H9 (cell line): ENCODE measurements around the gene MARK2. TPM values are rescaled to one million over a fixed set of nuclear protein-coding genes. Genes with fewer than 3 reads are reported as not detected.
A peak's percentile ranks its signal among the peaks of the same experiment; 100 is the strongest.

Experiments
- DNase-seq: peaks from one replicate; pipeline ENCODE4 v3.0.0-alpha.2; 2017
- H2AFZ ChIP-seq: one replicate; pipeline ENCODE4 v1.6.1; 2013; ENCODE audit warnings: mild to moderate bottlenecking, low read length, control low read depth, moderate library complexity
- H2AK5ac ChIP-seq: 2 replicates; pipeline ENCODE4 v1.6.1; 2013; ENCODE audit warnings: low read length, control low read depth, mixed read lengths; ENCODE audit not compliant: insufficient read length
- H2BK120ac ChIP-seq: one replicate; pipeline ENCODE4 v1.6.1; 2013; ENCODE audit warnings: low read depth, mild to moderate bottlenecking, low read length, control low read depth, inconsistent platforms; ENCODE audit not compliant: poor library complexity, severe bottlenecking
- H2BK12ac ChIP-seq: 2 replicates; pipeline ENCODE4 v1.6.1; 2013; ENCODE audit warnings: low read length, control low read depth, mixed read lengths, low read depth; ENCODE audit not compliant: insufficient read length
- H2BK15ac ChIP-seq: 2 replicates; pipeline ENCODE4 v1.6.1; 2013; ENCODE audit warnings: low read depth, low read length, control low read depth
- H2BK20ac ChIP-seq: one replicate; pipeline ENCODE4 v1.6.1; 2013; ENCODE audit warnings: low read depth, mild to moderate bottlenecking, low read length, control low read depth, inconsistent platforms; ENCODE audit not compliant: poor library complexity, severe bottlenecking
- H2BK5ac ChIP-seq: 2 replicates; pipeline ENCODE4 v1.6.1; 2013; ENCODE audit warnings: low read length, control low read depth, mixed read lengths; ENCODE audit not compliant: insufficient read length
- H3K14ac ChIP-seq: 2 replicates; pipeline ENCODE4 v1.6.1; 2013; ENCODE audit warnings: low read length, control low read depth; ENCODE audit not compliant: insufficient read depth
- H3K18ac ChIP-seq: 2 replicates; pipeline ENCODE4 v1.6.1; 2013; ENCODE audit warnings: low read depth, mild to moderate bottlenecking, mixed read lengths, low read length, control low read depth; ENCODE audit not compliant: insufficient read length
- H3K23ac ChIP-seq: 2 replicates; pipeline ENCODE4 v1.6.1; 2013; ENCODE audit warnings: low read length, control low read depth, mixed read lengths, low read depth; ENCODE audit not compliant: insufficient read length
- H3K23me2 ChIP-seq: 2 replicates; pipeline ENCODE4 v1.6.1; 2013; ENCODE audit warnings: low read depth, mild to moderate bottlenecking, mixed read lengths, low read length, control low read depth; ENCODE audit not compliant: insufficient read length, poor library complexity, severe bottlenecking
- H3K27ac ChIP-seq: 2 replicates; pipeline ENCODE4 v1.5.1; 2013; ENCODE audit warnings: low read length, control low read depth, mixed read lengths, low read depth; ENCODE audit not compliant: insufficient read length
- H3K27me3 ChIP-seq: 2 replicates; pipeline ENCODE4 v1.6.1; 2013; ENCODE audit warnings: low read length, control low read depth, inconsistent platforms; ENCODE audit not compliant: insufficient read depth
- H3K4ac ChIP-seq: 2 replicates; pipeline ENCODE4 v1.6.1; 2013; ENCODE audit warnings: low read depth, mild to moderate bottlenecking, control low read depth, inconsistent platforms, low read length, moderate library complexity
- H3K4me1 ChIP-seq: 2 replicates; pipeline ENCODE4 v1.6.1; 2013; ENCODE audit warnings: low read length, control low read depth, inconsistent platforms; ENCODE audit not compliant: insufficient read depth
- H3K4me2 ChIP-seq: 2 replicates; pipeline ENCODE4 v1.6.1; 2013; ENCODE audit warnings: low read length, control low read depth, mixed read lengths; ENCODE audit not compliant: insufficient read length, insufficient read depth
- H3K56ac ChIP-seq: 2 replicates; pipeline ENCODE4 v1.6.1; 2013; ENCODE audit warnings: low read depth, mild to moderate bottlenecking, mixed read lengths, low read length, control low read depth; ENCODE audit not compliant: insufficient read length
- H3K79me1 ChIP-seq: 2 replicates; pipeline ENCODE4 v1.6.1; 2013; ENCODE audit warnings: low read depth, mild to moderate bottlenecking, moderate library complexity, low read length, control low read depth, inconsistent platforms; ENCODE audit not compliant: insufficient read depth, poor library complexity, severe bottlenecking
- H3K79me2 ChIP-seq: 2 replicates; pipeline ENCODE4 v1.6.1; 2013; ENCODE audit warnings: low read length, control low read depth, inconsistent platforms; ENCODE audit not compliant: insufficient read depth
- H3K9ac ChIP-seq: 2 replicates; pipeline ENCODE4 v1.6.1; 2013; ENCODE audit warnings: low read length, control low read depth, mixed read lengths; ENCODE audit not compliant: insufficient read length; ENCODE audit errors: extremely low read depth
- H3K9me3 ChIP-seq: one replicate; pipeline ENCODE4 v1.6.1; 2013; ENCODE audit warnings: low read depth, low read length, inconsistent platforms; ENCODE audit not compliant: control insufficient read depth
- H3T11ph ChIP-seq: one replicate; pipeline ENCODE4 v1.6.1; 2013; ENCODE audit warnings: mild to moderate bottlenecking, low read length, control low read depth, inconsistent platforms
- H4K20me1 ChIP-seq: one replicate; pipeline ENCODE4 v1.6.1; 2013; ENCODE audit not compliant: control insufficient read depth, insufficient read length, insufficient read depth
- H4K5ac ChIP-seq: 2 replicates; pipeline ENCODE4 v1.6.1; 2013; ENCODE audit warnings: low read depth, mild to moderate bottlenecking, mixed read lengths, low read length, control low read depth; ENCODE audit not compliant: insufficient read length
- H4K8ac ChIP-seq: replicated peaks from 2 replicates; pipeline ENCODE4 v1.6.1; 2013; ENCODE audit warnings: low read length, control low read depth, mixed read lengths, low read depth; ENCODE audit not compliant: insufficient read length
- H4K91ac ChIP-seq: 2 replicates; pipeline ENCODE4 v1.6.1; 2013; ENCODE audit warnings: low read depth, mild to moderate bottlenecking, moderate library complexity, mixed read lengths, low read length, control low read depth; ENCODE audit not compliant: insufficient read length
- H3K27ac Mint-ChIP-seq, 3 experiments: 2 replicates in 2 of 3; 3 replicates in 1 of 3; pipeline ENCODE4 v1.8.0; 2020 to 2021; ENCODE audit warnings: mixed read lengths in 3 of 3, mild to moderate bottlenecking in 1 of 3, moderate library complexity in 1 of 3
- H3K27me3 Mint-ChIP-seq: 2 replicates; pipeline ENCODE4 v1.8.0; 2021; ENCODE audit warnings: low read depth, mild to moderate bottlenecking, moderate library complexity, mixed read lengths
- H3K36me3 Mint-ChIP-seq, 3 experiments: 2 replicates in 2 of 3; 3 replicates in 1 of 3; pipeline ENCODE4 v1.8.0; 2020 to 2021; ENCODE audit warnings: low read depth in 3 of 3, mixed read lengths in 3 of 3; ENCODE audit not compliant: insufficient read depth in 1 of 3
- H3K4me1 Mint-ChIP-seq, 2 experiments: 2 replicates each; pipeline ENCODE4 v1.8.0; 2020; ENCODE audit warnings: mixed read lengths in 2 of 2
- H3K4me3 Mint-ChIP-seq, 2 experiments: 2 replicates in 1 of 2; 3 replicates in 1 of 2; pipeline ENCODE4 v1.8.0; 2020 to 2021; ENCODE audit warnings: mild to moderate bottlenecking in 2 of 2, mixed read lengths in 2 of 2, moderate library complexity in 1 of 2
- H3K9me3 Mint-ChIP-seq, 2 experiments: 2 replicates in 1 of 2; 3 replicates in 1 of 2; pipeline ENCODE4 v1.8.0; 2020; ENCODE audit warnings: mild to moderate bottlenecking in 2 of 2, mixed read lengths in 2 of 2, moderate library complexity in 1 of 2
- WGBS: extraction: QIAGEN DNeasy Blood & Tissue Kit; methylation state at CpG from one replicate; pipeline ENCODE4 v1.1.7; 2013; ENCODE audit warnings: missing lambda C conversion rate, low lambda C conversion rate, mixed read lengths; ENCODE audit not compliant: insufficient read length; ENCODE audit errors: extremely low coverage; 5-methylcytosine and 5-hydroxymethylcytosine counted together
- total RNA-seq: library from RNA; stranded (reverse); gene quantifications from 2 replicates; pipeline ENCODE4 v1.2.1, GENCODE V29; 2021
- TF ChIP-seq, protein P1 (sequence below): fragments of 200-600 bp; sonication (generic); conservative IDR thresholded peaks from 3 replicates; pipeline ENCODE4 v1.8.0; 2021; ENCODE audit warnings: antibody characterized with exemption, mild to moderate bottlenecking

The MARK2 gene
- total RNA-seq, 1 experiment from 2014 or later, result 45.7 TPM

DNA sequence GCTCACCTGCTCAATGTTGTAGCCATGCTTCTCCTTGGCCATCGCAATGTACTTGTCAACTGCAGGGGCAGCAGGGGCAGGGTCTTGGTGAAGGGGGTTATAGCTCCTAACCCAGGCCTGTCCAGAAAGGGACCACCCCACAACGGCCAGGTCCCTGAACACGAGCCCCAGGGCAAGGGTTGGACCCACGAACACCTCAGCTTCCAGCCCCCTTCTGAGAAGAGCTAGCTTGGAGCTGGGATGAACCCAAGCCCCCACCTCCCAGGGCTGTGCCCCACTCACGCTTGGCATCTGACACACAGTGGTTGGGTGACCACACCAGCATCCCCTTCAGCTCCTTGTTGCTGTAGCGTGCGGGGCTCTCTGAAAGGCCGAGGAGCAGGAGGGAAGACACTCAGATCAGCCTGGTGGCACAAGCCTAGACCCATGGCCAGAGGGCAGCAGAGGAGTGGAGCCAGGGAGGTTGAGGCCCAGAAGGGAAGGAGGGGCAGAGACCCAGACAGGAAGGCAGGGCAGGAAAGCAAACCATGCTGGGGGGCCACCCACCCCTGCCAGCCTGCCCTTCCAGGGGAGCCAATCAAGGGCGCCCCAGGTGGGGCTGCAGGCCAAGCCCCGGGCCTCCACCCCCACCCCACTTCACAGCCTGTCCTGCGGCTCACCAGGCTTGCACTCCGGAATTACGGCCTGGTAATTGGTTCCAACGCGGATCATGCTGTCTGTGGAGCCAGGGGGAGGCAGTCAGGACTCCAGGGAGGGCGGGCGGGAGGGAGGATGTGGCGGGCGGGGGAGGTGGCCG, 76.2 kb downstream of the MARK2 start:
- Histone ChIP-seq H3K23ac (no peak overlapping the region), H3K4me2 (peak overlapping the region; percentile 85), H3K4me1 (no peaks in the 10 kb centered on the region), H2BK5ac (no peak overlapping the region), H2BK15ac (no peak overlapping the region), H3K9me3 (no peaks in the 10 kb centered on the region), H3K4ac (no peak overlapping the region), H4K91ac (no peak overlapping the region), H3K14ac (no peak overlapping the region; the same call in 1 of the 2 replicates), H3K27me3 (no peaks in the 10 kb centered on the region), H3K79me1 (no peaks in the 10 kb centered on the region), H3K56ac (no peak overlapping the region), H2BK12ac (no peak overlapping the region), H3T11ph (no peak overlapping the region), H2BK20ac (no peak overlapping the region), H3K23me2 (peaks cover 32% of the 10 kb centered on the region), H4K20me1 (no peaks in the 10 kb centered on the region), H3K9ac (no peak overlapping the region), H2BK120ac (no peak overlapping the region), H3K18ac (no peak overlapping the region), H3K27ac (no peak overlapping the region), H4K8ac (no peak overlapping the region), H2AFZ (no peak overlapping the region), H4K5ac (no peak overlapping the region), H2AK5ac (no peak overlapping the region), H3K79me2 (peaks cover 5% of the 10 kb centered on the region; the same call in 1 of the 2 replicates)
- no peaks in the 10 kb centered on the region; the same call in 1 of the 2 replicates for H3K27me3 Mint-ChIP-seq
- peaks cover 15 to 32% (median 27%) of the 10 kb centered on the region in 3 experiments; a peak in 6 of 7 replicates for H3K36me3 Mint-ChIP-seq
- H3K9me3 Mint-ChIP-seq, result no peaks in the 10 kb centered on the region
- peak overlapping the region in 1 of 3 experiments; percentile 70; a peak in 1 of 7 replicates for H3K27ac Mint-ChIP-seq
- peaks cover 32 to 37% of the 10 kb centered on the region in 2 experiments for H3K4me1 Mint-ChIP-seq
- TF ChIP-seq, protein P1, sequence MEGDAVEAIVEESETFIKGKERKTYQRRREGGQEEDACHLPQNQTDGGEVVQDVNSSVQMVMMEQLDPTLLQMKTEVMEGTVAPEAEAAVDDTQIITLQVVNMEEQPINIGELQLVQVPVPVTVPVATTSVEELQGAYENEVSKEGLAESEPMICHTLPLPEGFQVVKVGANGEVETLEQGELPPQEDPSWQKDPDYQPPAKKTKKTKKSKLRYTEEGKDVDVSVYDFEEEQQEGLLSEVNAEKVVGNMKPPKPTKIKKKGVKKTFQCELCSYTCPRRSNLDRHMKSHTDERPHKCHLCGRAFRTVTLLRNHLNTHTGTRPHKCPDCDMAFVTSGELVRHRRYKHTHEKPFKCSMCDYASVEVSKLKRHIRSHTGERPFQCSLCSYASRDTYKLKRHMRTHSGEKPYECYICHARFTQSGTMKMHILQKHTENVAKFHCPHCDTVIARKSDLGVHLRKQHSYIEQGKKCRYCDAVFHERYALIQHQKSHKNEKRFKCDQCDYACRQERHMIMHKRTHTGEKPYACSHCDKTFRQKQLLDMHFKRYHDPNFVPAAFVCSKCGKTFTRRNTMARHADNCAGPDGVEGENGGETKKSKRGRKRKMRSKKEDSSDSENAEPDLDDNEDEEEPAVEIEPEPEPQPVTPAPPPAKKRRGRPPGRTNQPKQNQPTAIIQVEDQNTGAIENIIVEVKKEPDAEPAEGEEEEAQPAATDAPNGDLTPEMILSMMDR, result no peak; the same call in 2 of the 3 replicates
- no peak for DNase-seq
- peak overlapping the region; percentile 92 to 96 for H3K4me3 Mint-ChIP-seq
- WGBS, result no CpG with 5 or more reads among the region's 20 CpGs
